Muscle of back (tissue), 11 donors: ENCODE results near the gene CDK6. TPM values are rescaled to one million over a fixed set of nuclear protein-coding genes. Genes with fewer than 3 reads are reported as not detected.

Experiments used
- DNase-seq, 3 donors: peaks; one replicate each; pipeline versions ENCODE4 v3.0.0 to v3.0.0-alpha.2; 2013
- polyA plus RNA-seq, 10 donors: library from polyadenylated mRNA; unstranded; fragments of 120-200 nt; gene quantifications; one replicate each; pipeline ENCODE4 v1.2.1, GENCODE V29; 2013; ENCODE audit not compliant: insufficient read length in 10 of 10

CDK6 gene
- polyA plus RNA-seq, 10 donors: 37.5 to 68.7 (median 57.2) TPM

GRCh38 chr7:92740700-92741126 lies 95.7 kb downstream of the CDK6 start:
- DNase-seq: peak in 1 of 3 donors; percentile 69

DNA sequence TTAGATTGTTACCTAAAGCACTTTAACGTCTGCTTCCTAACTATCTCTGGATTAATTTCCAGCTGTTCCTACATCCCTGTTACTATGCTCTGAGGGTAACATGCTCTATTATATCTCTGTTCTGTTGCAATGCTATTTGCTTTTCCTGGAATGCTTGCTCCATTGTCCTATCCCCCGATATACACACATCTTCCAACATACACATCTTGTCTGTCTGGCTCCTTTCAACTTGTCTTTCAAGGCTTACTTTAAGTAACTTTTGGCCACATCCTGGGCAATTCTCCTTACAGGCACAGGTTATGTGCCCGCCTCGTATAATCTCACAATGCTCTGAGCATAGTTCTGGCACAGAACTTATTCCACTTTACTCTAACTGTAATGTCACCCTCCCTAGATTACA lies 96.2 kb downstream of the CDK6 start:
- DNase-seq: no peak

DNA sequence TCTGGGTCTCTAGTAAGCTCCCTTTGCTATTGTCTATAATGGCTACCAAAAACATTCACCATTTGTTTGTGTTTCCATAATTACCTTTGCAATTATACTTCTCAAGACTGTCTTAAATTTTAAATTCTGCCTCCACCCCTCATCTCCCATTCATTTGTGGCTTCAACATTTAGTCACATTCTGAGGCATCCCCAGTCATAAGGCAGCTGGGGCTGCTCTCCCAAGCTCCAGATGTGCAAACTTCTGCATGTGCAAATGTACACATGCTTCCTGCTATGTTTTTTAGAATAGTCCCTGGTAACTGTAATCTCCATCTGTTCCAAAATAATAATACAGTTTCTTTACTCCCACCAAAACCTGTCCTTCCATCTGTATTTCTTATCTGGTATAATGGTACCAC lies 97.3 kb downstream of the CDK6 start:
- DNase-seq: no peak

GRCh38 chr7:92737706-92738105 lies 98.7 kb downstream of the CDK6 start:
- DNase-seq: no peak

DNA sequence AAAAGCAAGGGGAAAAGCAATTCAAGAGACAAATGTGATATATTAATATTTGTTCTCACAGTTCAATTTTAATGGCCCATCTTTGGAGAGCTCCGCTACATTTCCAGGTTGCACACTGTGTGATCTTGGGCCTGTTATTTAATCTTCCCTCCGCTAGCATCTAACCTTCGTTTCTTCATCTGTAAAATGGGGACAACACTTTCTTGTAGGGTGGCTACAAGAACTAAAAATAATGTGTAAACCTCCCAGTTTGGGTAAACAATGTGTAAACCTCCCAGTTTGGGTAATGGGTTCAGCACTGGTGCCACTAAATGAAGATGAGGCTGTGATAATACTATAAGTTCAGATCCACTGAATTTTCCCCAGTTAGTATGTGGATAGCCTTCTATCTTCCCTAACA lies 99.5 kb downstream of the CDK6 start:
- DNase-seq: no peak

GRCh38 chr7:92735707-92736106 lies 100.7 kb downstream of the CDK6 start:
- DNase-seq: no peak

DNA sequence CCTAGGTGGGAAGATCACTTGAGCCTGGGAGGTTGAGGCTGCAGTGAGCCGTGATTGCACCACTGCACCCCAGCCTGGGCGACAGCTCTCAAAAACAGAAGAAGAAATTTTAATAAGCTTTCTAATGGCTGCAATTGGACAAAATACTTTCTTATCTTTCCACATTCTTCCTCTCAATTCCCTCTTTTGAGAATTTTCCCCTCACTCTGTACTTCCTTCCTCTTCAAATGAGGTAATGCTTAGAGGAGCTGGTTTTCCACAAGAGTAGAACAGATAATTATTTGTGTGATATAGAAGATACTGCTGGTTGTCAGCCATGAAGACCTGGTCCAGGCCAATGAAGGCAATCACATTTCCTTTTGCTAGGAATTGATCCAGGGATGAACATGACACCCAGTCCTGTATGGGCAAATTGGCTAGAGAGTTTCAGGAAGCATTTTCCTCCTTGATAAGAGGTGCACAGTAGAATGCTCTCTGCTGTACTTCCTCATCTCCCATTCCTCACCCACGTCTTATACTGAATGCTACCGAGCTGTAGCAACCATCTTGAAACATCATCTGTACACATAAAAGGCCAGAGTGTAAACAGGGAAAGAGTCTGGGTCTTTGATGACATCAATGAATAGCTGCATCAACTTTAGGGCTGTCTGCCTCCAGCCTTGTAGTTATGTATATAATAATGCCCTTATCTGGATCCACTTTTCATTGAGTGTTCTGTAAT lies 103.9 kb downstream of the CDK6 start:
- DNase-seq: no peak

- DNase-seq: peak in 1 of 3 donors; percentile 47
Observed at GRCh38 chr7:92731335-92732063, 104.9 kb downstream of the CDK6 start.

GRCh38 chr7:92730808-92731207 lies 105.6 kb downstream of the CDK6 start:
- no peak for DNase-seq

- DNase-seq: no peak
Observed at GRCh38 chr7:92729751-92730150, 106.6 kb downstream of the CDK6 start.

GRCh38 chr7:92729172-92729571 lies 107.2 kb downstream of the CDK6 start:
- no peak for DNase-seq

GRCh38 chr7:92727755-92728154 lies 108.6 kb downstream of the CDK6 start:
- DNase-seq: no peak

DNA sequence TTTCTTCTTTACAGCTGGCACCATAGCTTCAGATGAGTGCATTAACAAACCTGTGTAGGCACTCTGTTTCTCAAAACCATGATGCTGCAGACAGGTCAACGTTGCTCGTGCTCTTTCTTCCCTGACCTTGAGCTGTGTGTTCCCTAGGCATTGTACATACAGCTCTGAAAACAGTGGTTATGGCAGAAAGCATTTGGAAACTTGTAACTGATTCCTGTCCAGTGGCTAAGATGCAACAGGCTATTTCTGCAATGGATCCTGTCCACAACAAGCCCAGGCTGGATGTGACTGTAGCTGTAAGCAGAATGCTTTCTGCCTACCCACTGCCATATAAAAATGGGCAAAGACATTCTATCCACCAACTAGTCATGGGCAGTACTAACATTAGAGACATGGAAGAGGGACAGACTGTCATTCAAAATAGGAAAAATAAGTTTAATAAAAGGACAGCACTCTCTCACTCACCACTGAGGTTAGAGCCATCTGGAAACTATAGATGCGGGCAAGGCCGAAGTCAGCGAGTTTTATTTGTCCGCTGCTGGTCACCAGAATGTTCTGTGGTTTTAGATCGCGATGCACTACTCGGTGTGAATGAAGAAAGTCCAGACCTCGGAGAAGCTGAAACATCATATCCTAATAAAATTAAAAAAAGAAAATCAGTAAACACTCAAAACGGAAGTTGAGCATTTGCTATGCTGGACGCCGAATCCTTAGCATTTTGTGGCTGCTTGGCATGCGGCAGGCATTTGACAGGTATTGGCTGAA lies 111.0 kb downstream of the CDK6 start:
- DNase-seq: no peak

DNA sequence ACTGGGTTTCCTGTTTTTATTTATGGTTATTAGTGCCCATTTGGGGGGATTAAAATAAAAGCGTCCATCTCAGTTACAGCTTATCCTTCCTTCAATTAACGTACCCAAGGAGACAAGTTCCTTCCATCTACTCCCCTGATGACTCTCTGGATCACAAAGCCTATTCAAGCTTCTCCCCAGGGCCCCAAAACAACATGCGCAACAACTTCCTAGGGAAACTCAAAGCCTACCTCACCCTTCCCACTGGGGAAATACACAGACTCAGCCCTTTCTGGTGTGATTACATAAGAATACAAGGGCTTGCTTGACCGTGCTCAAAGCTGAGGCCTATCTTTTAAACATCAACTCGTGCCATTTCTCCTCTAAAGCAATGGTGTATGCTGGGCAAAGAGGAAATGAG lies 112.4 kb downstream of the CDK6 start:
- peak in 2 of 3 donors; percentile 38 to 67 for DNase-seq

DNA sequence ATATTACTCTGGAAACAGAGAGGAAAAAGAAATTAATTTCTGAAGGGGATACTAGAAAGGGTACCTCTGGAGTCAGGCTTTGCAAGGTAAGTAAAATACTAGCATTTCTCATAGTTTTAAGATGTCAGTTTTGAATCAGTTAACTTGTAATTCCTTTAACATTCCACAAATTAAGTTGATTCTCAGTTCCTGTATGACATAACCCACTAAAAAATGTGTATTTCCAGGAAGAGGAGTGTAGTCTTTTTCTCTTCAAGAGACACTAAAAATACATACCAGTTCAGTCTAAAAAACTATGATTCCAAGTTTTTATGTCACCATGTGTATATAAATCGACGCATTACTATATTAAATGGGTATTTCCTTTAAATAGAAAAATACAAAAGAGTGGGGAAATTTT lies 113.2 kb downstream of the CDK6 start:
- DNase-seq: peak in 1 of 3 donors; percentile 66

- peak in 1 of 3 donors; percentile 28 for DNase-seq
Observed at GRCh38 chr7:92722541-92722940, 113.8 kb downstream of the CDK6 start.

GRCh38 chr7:92720604-92721350 lies 115.6 kb downstream of the CDK6 start:
- peak in 1 of 3 donors; percentile 43 for DNase-seq

DNA sequence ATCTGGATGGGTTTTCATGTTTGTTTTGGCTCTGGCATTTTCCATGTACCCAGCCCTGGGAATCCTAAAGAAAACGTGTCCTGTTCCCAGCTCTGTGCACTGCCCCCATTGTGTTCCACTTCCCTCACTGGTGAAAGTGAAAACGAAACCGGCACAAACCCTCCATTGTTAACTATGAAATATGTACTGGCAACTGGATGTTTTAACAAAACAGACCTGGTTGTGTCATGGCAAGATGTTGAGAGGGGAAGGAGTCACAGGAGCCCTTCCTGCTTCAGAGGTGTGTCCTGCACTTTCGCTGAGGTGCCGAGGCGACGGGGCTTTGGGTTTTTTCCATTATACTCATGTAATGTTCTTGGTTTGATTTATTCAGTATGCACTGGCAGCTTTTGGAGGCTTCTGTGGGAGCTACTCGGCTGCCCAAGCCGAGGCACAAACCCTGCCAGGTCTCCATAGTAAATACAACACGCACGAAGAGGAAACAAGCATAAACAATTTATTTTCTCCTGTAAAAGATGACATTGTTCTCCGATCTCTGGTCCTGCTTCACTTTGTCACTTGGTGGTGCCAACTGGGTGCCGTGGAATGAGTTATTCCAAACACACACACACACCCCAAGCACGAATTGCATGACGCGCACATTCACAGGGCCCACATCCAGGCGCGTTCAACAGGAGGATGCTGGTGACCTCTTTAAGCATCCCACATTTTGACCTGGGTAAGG lies 118.2 kb downstream of the CDK6 start:
- peak in 1 of 3 donors; percentile 67 for DNase-seq

- no peak for DNase-seq
Observed at GRCh38 chr7:92717623-92717992, 118.8 kb downstream of the CDK6 start.

GRCh38 chr7:92716825-92717580 lies 119.4 kb downstream of the CDK6 start:
- DNase-seq: no peak
